Kidney capillary endothelial cell (primary cell): ENCODE results near the gene ROR1.

Experiments used
- DNase-seq: peaks from one replicate; pipeline ENCODE4 v3.0.0-alpha.2; 2018; ENCODE audit warnings: low spot score

Gene ROR1

GRCh38 chr1:64147045-64147724 is 373.4 kb downstream of the ROR1 start:
- no peak for DNase-seq

- no peak for DNase-seq
These were observed 373.9 kb downstream of the ROR1 start for GRCh38 chr1:64147759-64148158.

- DNase-seq: no peak
These were observed 376.4 kb downstream of the ROR1 start for GRCh38 chr1:64150266-64150665.

- no peak for DNase-seq
These were observed 377.0 kb downstream of the ROR1 start for GRCh38 chr1:64150729-64151230.

- no peak for DNase-seq
These were observed 381.5 kb downstream of the ROR1 start for GRCh38 chr1:64155278-64155677.

- no peak for DNase-seq
These were observed 387.6 kb downstream of the ROR1 start for GRCh38 chr1:64161357-64161941.

- no peak for DNase-seq
These were observed 388.3 kb downstream of the ROR1 start for GRCh38 chr1:64162151-64162550.

- no peak for DNase-seq
These were observed 389.0 kb downstream of the ROR1 start for GRCh38 chr1:64162804-64163203.

GRCh38 chr1:64163431-64163830 is 389.6 kb downstream of the ROR1 start:
- DNase-seq: no peak

- DNase-seq: peak; percentile 1
These were observed 390.2 kb downstream of the ROR1 start for GRCh38 chr1:64163970-64164369.

GRCh38 chr1:64166629-64167028 is 392.8 kb downstream of the ROR1 start:
- no peak for DNase-seq

- no peak for DNase-seq
These were observed 393.4 kb downstream of the ROR1 start for GRCh38 chr1:64167176-64167575.

GRCh38 chr1:64171246-64171645 is 397.4 kb downstream of the ROR1 start:
- no peak for DNase-seq

- peak; percentile 80 for DNase-seq
These were observed 398.0 kb downstream of the ROR1 start for GRCh38 chr1:64171797-64172281.

- no peak for DNase-seq
These were observed 398.7 kb downstream of the ROR1 start for GRCh38 chr1:64172458-64172983.

- no peak for DNase-seq
These were observed 399.6 kb downstream of the ROR1 start for GRCh38 chr1:64173336-64173940.

GRCh38 chr1:64175639-64176038 is 401.8 kb downstream of the ROR1 start:
- DNase-seq: no peak

- DNase-seq: no peak
These were observed 402.8 kb downstream of the ROR1 start for GRCh38 chr1:64176659-64177058.

GRCh38 chr1:64179588-64179987 is 405.8 kb downstream of the ROR1 start:
- DNase-seq: no peak

GRCh38 chr1:64182207-64182606 is 408.4 kb downstream of the ROR1 start:
- DNase-seq: no peak

- DNase-seq: no peak
These were observed 409.7 kb downstream of the ROR1 start for GRCh38 chr1:64183395-64184002.

- peak; percentile 3 for DNase-seq
These were observed 410.2 kb downstream of the ROR1 start for GRCh38 chr1:64184003-64184440.
